H1 (cell line): ENCODE results near the gene HORMAD2. TPM values are rescaled to one million over a fixed set of nuclear protein-coding genes. Genes with fewer than 3 reads are reported as not detected.

Experiments
- HDAC2 ChIP-seq, 2 experiments: fragments of 300-600 bp in 1 of 2; sonication (generic) in 1 of 2; IDR thresholded peaks; 2 replicates each; pipeline ENCODE4 v1.6.1; 2011 to 2012; ENCODE audit warnings: low read depth in 2 of 2, low read length in 2 of 2, mild to moderate bottlenecking in 2 of 2, moderate library complexity in 2 of 2, borderline replicate concordance in 1 of 2, inconsistent platforms in 1 of 2
- MAX ChIP-seq: IDR thresholded peaks from 2 replicates; pipeline ENCODE4 v1.6.1; 2012; ENCODE audit warnings: inconsistent platforms
- POLR2A ChIP-seq, 2 experiments: IDR thresholded peaks; 1 replicate in 1 of 2; 2 replicates in 1 of 2; pipeline ENCODE4 v1.6.1; 2011; ENCODE audit warnings: low read depth in 2 of 2, low read length in 2 of 2, mild to moderate bottlenecking in 2 of 2; ENCODE audit errors: control extremely low read depth in 1 of 2
- SIN3A ChIP-seq, 2 experiments: IDR thresholded peaks in 1 of 2; conservative IDR thresholded peaks in 1 of 2; 2 replicates each; pipeline ENCODE4 v1.6.1; 2011 to 2012; ENCODE audit warnings: low read length in 2 of 2, improper control_type of control experiment in 1 of 2, low read depth in 1 of 2, mild to moderate bottlenecking in 1 of 2
- SP4 ChIP-seq: IDR thresholded peaks from 2 replicates; pipeline ENCODE4 v1.6.1; 2012; ENCODE audit warnings: low read length, inconsistent platforms
- polyA plus RNA-seq, 7 experiments: library from polyadenylated mRNA; depleted of rRNA in 3 of 7; stranded (reverse) in 5 of 7; unstranded in 2 of 7; fragments of >200 nt in 5 of 7; fragments of 200-250 nt in 2 of 7; gene quantifications; 1 replicate in 5 of 7; 2 replicates in 1 of 7; 4 replicates in 1 of 7; pipeline versions ENCODE4 v1.2.1 to v1.2.3, GENCODE V29; 2011 to 2013; ENCODE audit warnings: missing spikeins in 2 of 7, mixed read lengths in 2 of 7
- total RNA-seq: library from RNA; stranded (reverse); fragmentation: NEBNext Ultra II Directional; extraction: Animal tissue kit (Norgen Biotek cat#: 25700); gene quantifications from 2 replicates; pipeline ENCODE4 v1.2.1, GENCODE V29; 2021
- TF ChIP-seq, protein P1 (sequence below): fragments of 300-600 bp; sonication (generic); IDR thresholded peaks from 2 replicates; pipeline ENCODE4 v1.7.1; 2012; ENCODE audit warnings: low read length, moderate library complexity, mild to moderate bottlenecking, inconsistent platforms; ENCODE audit not compliant: insufficient replicate concordance
- TF ChIP-seq, protein P2 (sequence below): IDR thresholded peaks from 2 replicates; pipeline ENCODE4 v1.6.1; 2011; ENCODE audit warnings: low read depth, mild to moderate bottlenecking, low read length; ENCODE audit not compliant: insufficient read depth

Gene HORMAD2
- total and polyA plus RNA-seq, 2 of the 8 experiments (the other 6 are each of a cell fraction or from before 2014, with no cell fraction given): 0.03 TPM; not detected in 1

DNA sequence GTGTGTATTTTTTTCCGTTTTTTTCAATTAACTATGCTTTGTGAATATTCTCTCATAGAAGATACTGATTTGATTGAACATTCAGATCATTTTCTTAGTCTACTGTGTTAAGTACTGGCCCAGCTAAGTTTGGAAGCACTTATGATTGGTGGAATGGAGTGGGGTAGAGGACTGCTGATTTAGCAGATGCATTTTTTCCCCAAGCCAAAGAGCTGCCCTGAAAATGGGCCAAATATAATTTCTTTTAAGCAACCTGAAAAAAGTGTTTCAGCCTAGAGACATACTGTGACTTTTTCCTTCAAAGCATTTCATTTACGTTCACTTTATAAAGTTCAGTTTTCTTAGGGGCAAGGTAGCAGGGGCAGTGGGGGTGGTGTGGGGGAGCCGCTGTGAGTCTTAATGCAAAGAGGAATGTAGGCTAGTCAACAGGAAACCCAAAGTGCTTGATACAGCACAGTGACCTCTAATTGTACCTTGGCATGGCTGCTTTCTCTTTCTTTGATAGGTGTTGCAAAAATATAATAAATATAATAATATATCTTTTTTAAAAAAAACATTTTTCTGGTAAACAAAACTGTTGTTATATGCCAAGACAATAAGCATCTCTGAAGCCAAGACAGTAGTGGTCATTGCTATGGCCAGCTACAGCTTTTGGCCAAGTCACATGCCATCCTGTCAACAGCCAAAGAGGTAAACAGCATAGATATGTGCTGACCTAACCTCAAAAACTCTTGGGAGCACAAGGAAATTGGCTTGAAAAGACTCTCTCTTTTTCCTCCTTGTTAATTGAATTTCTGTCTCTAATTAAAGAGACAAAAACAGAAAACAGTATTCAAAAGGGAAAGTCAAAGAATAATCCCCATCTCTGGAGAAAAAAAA is 107.5 kb downstream of the HORMAD2 start (continued):
- TF ChIP-seq, protein P1, sequence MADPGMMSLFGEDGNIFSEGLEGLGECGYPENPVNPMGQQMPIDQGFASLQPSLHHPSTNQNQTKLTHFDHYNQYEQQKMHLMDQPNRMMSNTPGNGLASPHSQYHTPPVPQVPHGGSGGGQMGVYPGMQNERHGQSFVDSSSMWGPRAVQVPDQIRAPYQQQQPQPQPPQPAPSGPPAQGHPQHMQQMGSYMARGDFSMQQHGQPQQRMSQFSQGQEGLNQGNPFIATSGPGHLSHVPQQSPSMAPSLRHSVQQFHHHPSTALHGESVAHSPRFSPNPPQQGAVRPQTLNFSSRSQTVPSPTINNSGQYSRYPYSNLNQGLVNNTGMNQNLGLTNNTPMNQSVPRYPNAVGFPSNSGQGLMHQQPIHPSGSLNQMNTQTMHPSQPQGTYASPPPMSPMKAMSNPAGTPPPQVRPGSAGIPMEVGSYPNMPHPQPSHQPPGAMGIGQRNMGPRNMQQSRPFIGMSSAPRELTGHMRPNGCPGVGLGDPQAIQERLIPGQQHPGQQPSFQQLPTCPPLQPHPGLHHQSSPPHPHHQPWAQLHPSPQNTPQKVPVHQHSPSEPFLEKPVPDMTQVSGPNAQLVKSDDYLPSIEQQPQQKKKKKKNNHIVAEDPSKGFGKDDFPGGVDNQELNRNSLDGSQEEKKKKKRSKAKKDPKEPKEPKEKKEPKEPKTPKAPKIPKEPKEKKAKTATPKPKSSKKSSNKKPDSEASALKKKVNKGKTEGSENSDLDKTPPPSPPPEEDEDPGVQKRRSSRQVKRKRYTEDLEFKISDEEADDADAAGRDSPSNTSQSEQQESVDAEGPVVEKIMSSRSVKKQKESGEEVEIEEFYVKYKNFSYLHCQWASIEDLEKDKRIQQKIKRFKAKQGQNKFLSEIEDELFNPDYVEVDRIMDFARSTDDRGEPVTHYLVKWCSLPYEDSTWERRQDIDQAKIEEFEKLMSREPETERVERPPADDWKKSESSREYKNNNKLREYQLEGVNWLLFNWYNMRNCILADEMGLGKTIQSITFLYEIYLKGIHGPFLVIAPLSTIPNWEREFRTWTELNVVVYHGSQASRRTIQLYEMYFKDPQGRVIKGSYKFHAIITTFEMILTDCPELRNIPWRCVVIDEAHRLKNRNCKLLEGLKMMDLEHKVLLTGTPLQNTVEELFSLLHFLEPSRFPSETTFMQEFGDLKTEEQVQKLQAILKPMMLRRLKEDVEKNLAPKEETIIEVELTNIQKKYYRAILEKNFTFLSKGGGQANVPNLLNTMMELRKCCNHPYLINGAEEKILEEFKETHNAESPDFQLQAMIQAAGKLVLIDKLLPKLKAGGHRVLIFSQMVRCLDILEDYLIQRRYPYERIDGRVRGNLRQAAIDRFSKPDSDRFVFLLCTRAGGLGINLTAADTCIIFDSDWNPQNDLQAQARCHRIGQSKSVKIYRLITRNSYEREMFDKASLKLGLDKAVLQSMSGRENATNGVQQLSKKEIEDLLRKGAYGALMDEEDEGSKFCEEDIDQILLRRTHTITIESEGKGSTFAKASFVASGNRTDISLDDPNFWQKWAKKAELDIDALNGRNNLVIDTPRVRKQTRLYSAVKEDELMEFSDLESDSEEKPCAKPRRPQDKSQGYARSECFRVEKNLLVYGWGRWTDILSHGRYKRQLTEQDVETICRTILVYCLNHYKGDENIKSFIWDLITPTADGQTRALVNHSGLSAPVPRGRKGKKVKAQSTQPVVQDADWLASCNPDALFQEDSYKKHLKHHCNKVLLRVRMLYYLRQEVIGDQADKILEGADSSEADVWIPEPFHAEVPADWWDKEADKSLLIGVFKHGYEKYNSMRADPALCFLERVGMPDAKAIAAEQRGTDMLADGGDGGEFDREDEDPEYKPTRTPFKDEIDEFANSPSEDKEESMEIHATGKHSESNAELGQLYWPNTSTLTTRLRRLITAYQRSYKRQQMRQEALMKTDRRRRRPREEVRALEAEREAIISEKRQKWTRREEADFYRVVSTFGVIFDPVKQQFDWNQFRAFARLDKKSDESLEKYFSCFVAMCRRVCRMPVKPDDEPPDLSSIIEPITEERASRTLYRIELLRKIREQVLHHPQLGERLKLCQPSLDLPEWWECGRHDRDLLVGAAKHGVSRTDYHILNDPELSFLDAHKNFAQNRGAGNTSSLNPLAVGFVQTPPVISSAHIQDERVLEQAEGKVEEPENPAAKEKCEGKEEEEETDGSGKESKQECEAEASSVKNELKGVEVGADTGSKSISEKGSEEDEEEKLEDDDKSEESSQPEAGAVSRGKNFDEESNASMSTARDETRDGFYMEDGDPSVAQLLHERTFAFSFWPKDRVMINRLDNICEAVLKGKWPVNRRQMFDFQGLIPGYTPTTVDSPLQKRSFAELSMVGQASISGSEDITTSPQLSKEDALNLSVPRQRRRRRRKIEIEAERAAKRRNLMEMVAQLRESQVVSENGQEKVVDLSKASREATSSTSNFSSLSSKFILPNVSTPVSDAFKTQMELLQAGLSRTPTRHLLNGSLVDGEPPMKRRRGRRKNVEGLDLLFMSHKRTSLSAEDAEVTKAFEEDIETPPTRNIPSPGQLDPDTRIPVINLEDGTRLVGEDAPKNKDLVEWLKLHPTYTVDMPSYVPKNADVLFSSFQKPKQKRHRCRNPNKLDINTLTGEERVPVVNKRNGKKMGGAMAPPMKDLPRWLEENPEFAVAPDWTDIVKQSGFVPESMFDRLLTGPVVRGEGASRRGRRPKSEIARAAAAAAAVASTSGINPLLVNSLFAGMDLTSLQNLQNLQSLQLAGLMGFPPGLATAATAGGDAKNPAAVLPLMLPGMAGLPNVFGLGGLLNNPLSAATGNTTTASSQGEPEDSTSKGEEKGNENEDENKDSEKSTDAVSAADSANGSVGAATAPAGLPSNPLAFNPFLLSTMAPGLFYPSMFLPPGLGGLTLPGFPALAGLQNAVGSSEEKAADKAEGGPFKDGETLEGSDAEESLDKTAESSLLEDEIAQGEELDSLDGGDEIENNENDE: no peak
- TF ChIP-seq SIN3A (conservative IDR thresholded peaks at IDR 0.05 in 1 of 2, IDR thresholded peaks at IDR 0.05 in 1 of 2; ENCODE audit: low read depth in 1 of 2, low read length in 2 of 2) (no peak), HDAC2 (IDR thresholded peaks at IDR 0.05; ENCODE audit: borderline replicate concordance in 1 of 2, low read depth in 2 of 2, low read length in 2 of 2) (no peak), MAX (no peak), POLR2A (IDR thresholded peaks at IDR 0.05; ENCODE audit: control extremely low read depth in 1 of 2, low read depth in 2 of 2, low read length in 2 of 2) (no peak), SP4 (no peak)
- TF ChIP-seq, protein P2, sequence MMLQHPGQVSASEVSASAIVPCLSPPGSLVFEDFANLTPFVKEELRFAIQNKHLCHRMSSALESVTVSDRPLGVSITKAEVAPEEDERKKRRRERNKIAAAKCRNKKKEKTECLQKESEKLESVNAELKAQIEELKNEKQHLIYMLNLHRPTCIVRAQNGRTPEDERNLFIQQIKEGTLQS: no peak
- TF ChIP-seq, all 59 proteins: peak for 0
